ENCODE measurements around the gene SMS.

The SMS gene

DNA sequence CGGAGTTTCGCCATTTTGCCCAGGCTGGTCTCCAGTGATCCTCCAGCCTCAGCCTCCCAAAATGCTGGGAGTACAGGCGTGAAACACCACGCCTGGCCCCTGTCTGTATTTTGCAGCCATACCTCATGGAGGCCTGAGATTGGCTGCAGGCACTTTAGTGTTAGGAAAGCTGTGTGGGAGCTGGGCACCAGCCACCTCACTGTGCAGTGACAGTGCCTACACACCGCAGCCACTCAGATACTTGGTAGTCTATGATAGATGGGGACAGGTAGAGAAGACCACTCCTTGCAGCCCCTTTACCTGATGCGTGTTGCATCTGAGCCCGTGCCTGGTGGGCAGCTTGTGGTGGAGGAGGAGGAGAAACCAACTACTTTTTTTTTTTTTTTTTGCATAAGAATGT, 16.3 kb downstream of the SMS start:
- TF ChIP-seq, protein P1, sequence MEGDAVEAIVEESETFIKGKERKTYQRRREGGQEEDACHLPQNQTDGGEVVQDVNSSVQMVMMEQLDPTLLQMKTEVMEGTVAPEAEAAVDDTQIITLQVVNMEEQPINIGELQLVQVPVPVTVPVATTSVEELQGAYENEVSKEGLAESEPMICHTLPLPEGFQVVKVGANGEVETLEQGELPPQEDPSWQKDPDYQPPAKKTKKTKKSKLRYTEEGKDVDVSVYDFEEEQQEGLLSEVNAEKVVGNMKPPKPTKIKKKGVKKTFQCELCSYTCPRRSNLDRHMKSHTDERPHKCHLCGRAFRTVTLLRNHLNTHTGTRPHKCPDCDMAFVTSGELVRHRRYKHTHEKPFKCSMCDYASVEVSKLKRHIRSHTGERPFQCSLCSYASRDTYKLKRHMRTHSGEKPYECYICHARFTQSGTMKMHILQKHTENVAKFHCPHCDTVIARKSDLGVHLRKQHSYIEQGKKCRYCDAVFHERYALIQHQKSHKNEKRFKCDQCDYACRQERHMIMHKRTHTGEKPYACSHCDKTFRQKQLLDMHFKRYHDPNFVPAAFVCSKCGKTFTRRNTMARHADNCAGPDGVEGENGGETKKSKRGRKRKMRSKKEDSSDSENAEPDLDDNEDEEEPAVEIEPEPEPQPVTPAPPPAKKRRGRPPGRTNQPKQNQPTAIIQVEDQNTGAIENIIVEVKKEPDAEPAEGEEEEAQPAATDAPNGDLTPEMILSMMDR (IDR thresholded peaks at IDR 0.05; ENCODE audit: insufficient read depth, low read length, missing control alignments) = no peak
- no peak for DNase-seq (ENCODE audit: low read depth, low spot score)
- H3K4me3 ChIP-seq (ENCODE audit: low read depth, low read length) = no peak overlapping the region
- CTCF ChIA-PET = no interaction called here
- POLR2A ChIA-PET = no interaction called here

DNA sequence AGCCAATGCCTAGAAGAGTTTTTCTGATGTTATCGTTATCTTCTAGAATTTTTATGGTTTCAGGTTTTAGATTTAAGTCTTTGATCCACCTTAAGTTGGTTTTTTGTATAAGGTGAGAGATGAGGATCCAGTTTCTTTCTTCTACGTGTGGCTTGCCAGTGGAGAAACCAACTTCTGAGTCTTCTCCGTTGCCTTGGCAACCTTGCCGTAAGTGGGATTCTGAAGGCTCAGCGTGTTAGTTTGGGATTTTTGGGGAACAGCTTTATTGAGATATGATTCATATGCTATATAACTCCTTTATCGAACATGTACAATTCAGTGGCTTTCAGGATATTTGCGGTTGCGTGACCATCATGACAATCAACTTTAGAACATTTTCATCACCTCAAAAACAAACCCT, 17.7 kb downstream of the SMS start:
- CTCF ChIA-PET = no interaction called here
- no peak for DNase-seq (ENCODE audit: low read depth, low spot score)
- POLR2A ChIA-PET = no interaction called here
- TF ChIP-seq, protein P1 (IDR thresholded peaks at IDR 0.05; ENCODE audit: insufficient read depth, low read length, missing control alignments) = no peak
- no peak overlapping the region for H3K4me3 ChIP-seq (ENCODE audit: low read depth, low read length)

DNA sequence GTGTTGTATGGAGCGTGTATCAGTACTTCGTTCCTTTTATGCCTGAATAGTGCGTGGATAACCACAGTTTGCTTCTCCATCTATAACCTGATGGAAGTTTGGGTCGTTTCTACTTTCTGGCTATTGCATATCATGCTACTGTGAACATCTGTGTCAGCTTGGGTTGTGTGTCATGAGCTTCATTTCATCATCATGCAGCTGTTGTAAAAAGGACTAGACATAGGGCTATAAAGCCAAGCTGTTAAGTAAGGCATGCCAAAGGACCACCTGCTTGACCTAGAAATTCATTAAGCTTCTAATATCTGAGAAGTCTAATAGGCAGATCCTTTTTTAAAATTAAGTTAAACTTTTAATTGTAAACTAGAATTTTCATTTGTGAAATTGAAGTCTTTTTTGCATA, 18.4 kb downstream of the SMS start:
- no peak for DNase-seq (ENCODE audit: low read depth, low spot score)
- no peak overlapping the region for H3K4me3 ChIP-seq (ENCODE audit: low read depth, low read length)
- CTCF ChIA-PET = interaction anchor here (1.2 kb wide), 1 partner anchor 27 kb away, joined by 4 read pairs; no protein-coding TSS in a partner anchor
- POLR2A ChIA-PET = no interaction called here
- TF ChIP-seq, protein P1 (IDR thresholded peaks at IDR 0.05; ENCODE audit: insufficient read depth, low read length, missing control alignments) = no peak

DNA sequence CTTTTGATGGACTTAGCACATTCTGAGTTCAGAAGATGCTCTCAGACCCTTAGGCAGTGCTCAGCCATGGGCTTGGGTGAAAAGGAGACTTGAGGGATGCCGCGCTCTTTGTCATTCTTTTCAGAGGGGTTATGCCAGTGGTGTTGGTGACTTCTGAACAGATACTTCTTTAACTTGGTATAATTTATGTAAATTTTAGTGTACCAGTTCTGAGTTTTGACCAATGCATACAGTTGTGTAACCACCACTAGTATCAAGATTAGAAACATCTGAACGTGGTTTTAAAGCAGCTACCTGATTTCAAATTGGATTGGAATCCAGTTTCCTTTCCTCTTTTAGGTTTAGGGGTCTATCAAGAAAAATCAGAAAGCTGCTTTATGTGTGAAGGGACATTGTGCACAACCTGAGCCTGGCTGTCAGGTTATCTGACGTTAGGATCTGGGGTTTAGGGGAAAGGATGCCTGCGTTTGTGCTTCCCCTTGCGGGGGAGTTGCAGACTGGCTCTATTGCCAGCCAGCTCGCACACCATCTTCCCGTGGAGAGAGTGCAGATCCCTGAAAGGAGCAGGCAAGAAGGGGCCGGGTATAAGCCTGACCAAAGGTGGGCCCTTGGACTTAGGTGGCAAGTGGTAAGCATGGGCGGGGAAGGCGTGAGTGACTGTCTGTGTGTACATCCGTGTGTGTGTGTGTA, 19.0 kb downstream of the SMS start:
- CTCF ChIA-PET = interaction anchor here (1.0 to 1.2 kb wide), 2 partner anchors 10 to 26 kb away, joined by 3 to 4 read pairs; no protein-coding TSS in a partner anchor
- no peak for DNase-seq (ENCODE audit: low read depth, low spot score)
- TF ChIP-seq, protein P1 (IDR thresholded peaks at IDR 0.05; ENCODE audit: insufficient read depth, low read length, missing control alignments) = no peak

DNA sequence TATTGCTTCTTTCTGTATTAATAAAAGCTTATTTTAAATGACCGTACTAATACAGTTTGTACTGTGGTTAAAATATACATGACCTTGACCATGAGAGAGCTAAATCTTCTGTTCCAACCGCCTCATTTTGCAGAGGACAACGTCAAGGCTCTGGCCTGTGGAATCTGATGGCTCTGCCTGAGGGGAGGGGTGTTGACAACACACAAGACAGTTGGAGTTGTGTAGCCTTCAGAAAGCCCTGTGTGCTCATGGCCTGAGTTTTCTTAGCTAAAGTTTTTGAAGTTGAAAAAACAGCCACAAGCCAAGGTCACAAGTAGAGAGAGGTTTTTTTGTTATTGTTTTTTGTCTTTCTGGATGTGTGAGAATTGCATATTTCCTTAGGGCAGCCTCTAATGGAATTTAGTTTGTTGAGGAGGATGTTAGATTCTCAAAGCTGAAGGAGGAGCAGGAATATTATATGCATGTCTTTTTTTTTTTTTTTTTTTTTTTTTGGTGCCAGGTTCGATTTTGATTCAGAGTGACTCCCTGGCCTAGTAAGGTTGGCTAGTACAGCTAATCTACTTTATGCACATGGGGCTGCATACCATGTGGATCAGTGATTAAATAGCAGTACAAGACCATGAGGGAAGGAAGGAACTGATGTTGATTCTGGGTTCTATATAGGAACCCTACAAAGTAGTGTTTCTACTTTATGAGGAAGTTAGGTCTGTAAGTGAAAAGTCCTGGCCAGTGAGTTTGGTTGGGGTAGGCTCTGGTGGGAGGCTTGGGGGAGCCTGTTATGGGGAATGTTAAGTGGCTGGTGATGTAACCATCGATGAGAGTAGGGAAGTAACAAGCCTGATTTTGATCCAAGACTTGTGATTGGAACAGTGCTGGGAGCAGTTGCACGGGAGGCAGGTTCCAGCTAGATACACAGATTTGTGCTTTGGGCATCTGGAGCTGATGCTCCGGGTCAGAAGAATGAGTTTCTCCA, 20.3 kb downstream of the SMS start:
- DNase-seq (ENCODE audit: low read depth, low spot score) = no peak
- H3K4me3 ChIP-seq (ENCODE audit: low read depth, low read length) = no peak overlapping the region
- TF ChIP-seq, protein P1 (IDR thresholded peaks at IDR 0.05; ENCODE audit: insufficient read depth, low read length, missing control alignments) = no peak
- CTCF ChIA-PET = interaction anchor here (1.0 kb wide), 1 partner anchor 12 kb away, joined by 3 read pairs; no protein-coding TSS in a partner anchor
- POLR2A ChIA-PET = no interaction called here

More for the DNA sequence above, 19.0 kb downstream of the SMS start:
- H3K4me3 ChIP-seq (ENCODE audit: low read depth, low read length) = no peak overlapping the region
- POLR2A ChIA-PET = no interaction called here

DNA sequence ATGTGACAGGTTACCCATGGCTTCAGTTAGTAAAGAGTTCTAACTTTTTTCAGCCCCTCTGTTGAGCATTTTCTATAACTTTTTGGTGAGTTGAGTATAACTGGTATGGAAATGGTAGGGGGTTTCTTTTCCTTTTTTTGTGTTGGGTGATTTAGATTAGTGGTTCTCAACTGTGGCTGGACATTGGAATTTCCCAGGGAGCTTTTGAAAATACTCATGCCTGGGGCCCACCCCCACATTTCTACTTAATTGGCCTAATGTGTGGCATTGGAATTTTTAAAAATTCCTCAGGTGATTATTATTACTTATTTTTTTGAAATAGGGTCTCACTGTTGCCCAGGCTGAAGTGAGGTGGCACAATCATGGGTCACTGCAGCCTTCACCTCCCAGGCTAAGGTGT, 21.9 kb downstream of the SMS start:
- CTCF ChIA-PET = interaction anchor here (1.6 kb wide), 1 partner anchor 13 kb away, joined by 6 read pairs; no protein-coding TSS in a partner anchor
- no peak for DNase-seq (ENCODE audit: low read depth, low spot score)
- TF ChIP-seq, protein P1 (IDR thresholded peaks at IDR 0.05; ENCODE audit: insufficient read depth, low read length, missing control alignments) = no peak
- no peak overlapping the region for H3K4me3 ChIP-seq (ENCODE audit: low read depth, low read length)
- POLR2A ChIA-PET = no interaction called here
